OCI-LY7 (cell line): ENCODE data around the gene PTPA. TPM values are rescaled to one million over a fixed set of nuclear protein-coding genes. Genes with fewer than 3 reads are reported as not detected.

Experiments
- BruUV-seq: library from RNA; stranded (reverse); fragments of 400-500 nt; replicated peaks from 2 replicates; lab custom pipeline; 2021; lab: Mats Ljungman, UMichigan
- CTCF ChIA-PET: fragments of 300-600 bp; sonication (Branson Sonifier 250); formaldehyde crosslinking; loops from one replicate; lab custom pipeline; 2022; ENCODE audit warnings: antibody characterized with exemption; ENCODE audit not compliant: unreplicated experiment; lab: Charles Lee
- POLR2A ChIA-PET: fragments of 300-600 bp; sonication (Branson Sonifier 250); formaldehyde crosslinking; loops from one replicate; lab custom pipeline; 2022; ENCODE audit warnings: antibody characterized with exemption; lab: Charles Lee
- DNase-seq: peaks from one replicate; pipeline ENCODE4 v3.0.0-alpha.2; 2015; ENCODE audit warnings: low spot score
- H2AFZ ChIP-seq: fragments of 200-600 bp; sonication (generic), shearing (Covaris generic); 2 replicates; pipeline ENCODE4 v1.6.1; 2014; ENCODE audit warnings: mild to moderate bottlenecking, antibody characterized with exemption, low read length, moderate library complexity
- H3K27ac ChIP-seq: fragments of 200-600 bp; sonication (generic); 2 replicates; pipeline ENCODE4 v1.5.1; 2014; ENCODE audit warnings: mixed run types, low read depth, mild to moderate bottlenecking, moderate library complexity, low read length, inconsistent platforms; ENCODE audit not compliant: poor library complexity, severe bottlenecking
- H3K36me3 ChIP-seq: fragments of 200-600 bp; sonication (generic); 2 replicates; pipeline ENCODE4 v1.6.1; 2014; ENCODE audit warnings: mild to moderate bottlenecking, antibody characterized with exemption, low read length, moderate library complexity, mixed read lengths; ENCODE audit not compliant: insufficient read depth
- H3K4me1 ChIP-seq: fragments of 200-600 bp; sonication (generic); 2 replicates; pipeline ENCODE4 v1.5.1; 2014; ENCODE audit warnings: mild to moderate bottlenecking, low read length; ENCODE audit not compliant: insufficient read depth, poor library complexity, severe bottlenecking
- H3K4me2 ChIP-seq: fragments of 200-600 bp; sonication (generic); 2 replicates; pipeline ENCODE4 v1.6.1; 2014; ENCODE audit warnings: mild to moderate bottlenecking, low read length
- H3K4me3 ChIP-seq: fragments of 200-600 bp; sonication (generic); 2 replicates; pipeline ENCODE4 v1.5.1; 2014; ENCODE audit warnings: mild to moderate bottlenecking, low read depth, low read length; ENCODE audit not compliant: poor library complexity, severe bottlenecking
- H3K79me2 ChIP-seq: fragments of 200-600 bp; sonication (generic); 2 replicates; pipeline ENCODE4 v1.6.1; 2016; ENCODE audit warnings: low read depth, mild to moderate bottlenecking, low read length, moderate library complexity, mixed read lengths; ENCODE audit not compliant: insufficient read depth
- H3K9me2 ChIP-seq: fragments of 200-600 bp; sonication (generic); 2 replicates; pipeline ENCODE4 v1.6.1; 2016; ENCODE audit warnings: mild to moderate bottlenecking, low read length, mixed read lengths; ENCODE audit not compliant: insufficient read depth
- H3K9me3 ChIP-seq: fragments of 200-600 bp; sonication (generic); 2 replicates; pipeline ENCODE4 v1.6.1; 2014; ENCODE audit warnings: mild to moderate bottlenecking, mixed run types, low read length, mixed read lengths
- H4K20me1 ChIP-seq: fragments of 200-600 bp; sonication (generic); 2 replicates; pipeline ENCODE4 v1.6.1; 2014; ENCODE audit warnings: mild to moderate bottlenecking, antibody characterized with exemption, low read length, moderate library complexity, mixed read lengths; ENCODE audit not compliant: insufficient read depth
- EZH2phosphoT487 ChIP-seq: fragments of 200-600 bp; sonication (generic); IDR thresholded peaks from 2 replicates; pipeline ENCODE4 v1.6.1; 2018; ENCODE audit warnings: low read depth, borderline replicate concordance, mild to moderate bottlenecking, mixed run types, antibody characterized with exemption, low read length, moderate library complexity, mixed read lengths
- intact Hi-C: fragments of 100-400 bp; cut with micrococcal nuclease; formaldehyde crosslinking; loops from one replicate; pipeline ENCODE4 v1.10.0; 2022; ENCODE audit not compliant: unreplicated experiment
- total RNA-seq, 2 experiments: library from RNA; depleted of rRNA in 1 of 2; stranded (reverse); fragments of >200 nt in 1 of 2; shearing (Covaris generic) in 1 of 2; gene quantifications; 2 replicates each; pipeline ENCODE4 v1.2.3, GENCODE V29; 2014 to 2022
- TF ChIP-seq, protein P1 (sequence below): fragments of 200-600 bp; sonication (generic); conservative IDR thresholded peaks from 2 replicates; pipeline ENCODE4 v1.5.1; 2014; ENCODE audit warnings: mild to moderate bottlenecking, antibody characterized with exemption, low read length, moderate library complexity, mixed read lengths

The PTPA gene
- total RNA-seq, 2 experiments from 2014 or later, result 106 to 111 TPM

DNA sequence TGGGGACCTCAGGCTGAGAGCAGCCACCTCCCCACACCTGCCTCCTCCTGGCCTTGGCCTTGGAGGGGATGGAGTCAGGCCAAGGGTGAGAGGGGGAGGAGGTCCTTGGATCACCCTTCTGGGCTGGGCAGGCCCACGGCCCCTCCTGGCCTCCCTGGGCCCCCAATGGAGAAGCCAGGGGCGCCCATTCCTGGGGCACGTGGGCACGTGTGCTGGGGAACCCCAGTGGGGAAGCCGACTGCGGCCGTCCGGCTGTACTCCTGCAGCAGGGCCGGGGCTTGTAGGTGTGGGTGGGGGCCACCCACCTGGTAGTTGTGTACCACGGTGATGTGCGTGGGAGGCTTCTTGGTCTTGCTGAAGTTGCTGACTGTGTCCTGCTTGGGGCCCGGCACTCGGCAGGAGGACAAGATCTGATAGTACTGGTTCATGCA, 9.1 kb upstream of the PTPA start:
- Histone ChIP-seq H2AFZ (no peak overlapping the region), H3K4me1 (no peaks in the 10 kb centered on the region), H3K79me2 (no peaks in the 10 kb centered on the region), H4K20me1 (no peaks in the 10 kb centered on the region), H3K4me3 (no peak overlapping the region), H3K27ac (no peak overlapping the region), H3K4me2 (no peak overlapping the region), H3K9me3 (no peaks in the 10 kb centered on the region), H3K9me2 (no peaks in the 10 kb centered on the region), H3K36me3 (no peaks in the 10 kb centered on the region)
- ChIA-PET POLR2A (no interaction called here), CTCF (no interaction called here)
- BruUV-seq, result no TSS peak
- no peak for TF ChIP-seq EZH2phosphoT487
- TF ChIP-seq, protein P1, sequence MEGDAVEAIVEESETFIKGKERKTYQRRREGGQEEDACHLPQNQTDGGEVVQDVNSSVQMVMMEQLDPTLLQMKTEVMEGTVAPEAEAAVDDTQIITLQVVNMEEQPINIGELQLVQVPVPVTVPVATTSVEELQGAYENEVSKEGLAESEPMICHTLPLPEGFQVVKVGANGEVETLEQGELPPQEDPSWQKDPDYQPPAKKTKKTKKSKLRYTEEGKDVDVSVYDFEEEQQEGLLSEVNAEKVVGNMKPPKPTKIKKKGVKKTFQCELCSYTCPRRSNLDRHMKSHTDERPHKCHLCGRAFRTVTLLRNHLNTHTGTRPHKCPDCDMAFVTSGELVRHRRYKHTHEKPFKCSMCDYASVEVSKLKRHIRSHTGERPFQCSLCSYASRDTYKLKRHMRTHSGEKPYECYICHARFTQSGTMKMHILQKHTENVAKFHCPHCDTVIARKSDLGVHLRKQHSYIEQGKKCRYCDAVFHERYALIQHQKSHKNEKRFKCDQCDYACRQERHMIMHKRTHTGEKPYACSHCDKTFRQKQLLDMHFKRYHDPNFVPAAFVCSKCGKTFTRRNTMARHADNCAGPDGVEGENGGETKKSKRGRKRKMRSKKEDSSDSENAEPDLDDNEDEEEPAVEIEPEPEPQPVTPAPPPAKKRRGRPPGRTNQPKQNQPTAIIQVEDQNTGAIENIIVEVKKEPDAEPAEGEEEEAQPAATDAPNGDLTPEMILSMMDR, result no peak
- intact Hi-C loops, result no loop called here
- no peak for DNase-seq

DNA sequence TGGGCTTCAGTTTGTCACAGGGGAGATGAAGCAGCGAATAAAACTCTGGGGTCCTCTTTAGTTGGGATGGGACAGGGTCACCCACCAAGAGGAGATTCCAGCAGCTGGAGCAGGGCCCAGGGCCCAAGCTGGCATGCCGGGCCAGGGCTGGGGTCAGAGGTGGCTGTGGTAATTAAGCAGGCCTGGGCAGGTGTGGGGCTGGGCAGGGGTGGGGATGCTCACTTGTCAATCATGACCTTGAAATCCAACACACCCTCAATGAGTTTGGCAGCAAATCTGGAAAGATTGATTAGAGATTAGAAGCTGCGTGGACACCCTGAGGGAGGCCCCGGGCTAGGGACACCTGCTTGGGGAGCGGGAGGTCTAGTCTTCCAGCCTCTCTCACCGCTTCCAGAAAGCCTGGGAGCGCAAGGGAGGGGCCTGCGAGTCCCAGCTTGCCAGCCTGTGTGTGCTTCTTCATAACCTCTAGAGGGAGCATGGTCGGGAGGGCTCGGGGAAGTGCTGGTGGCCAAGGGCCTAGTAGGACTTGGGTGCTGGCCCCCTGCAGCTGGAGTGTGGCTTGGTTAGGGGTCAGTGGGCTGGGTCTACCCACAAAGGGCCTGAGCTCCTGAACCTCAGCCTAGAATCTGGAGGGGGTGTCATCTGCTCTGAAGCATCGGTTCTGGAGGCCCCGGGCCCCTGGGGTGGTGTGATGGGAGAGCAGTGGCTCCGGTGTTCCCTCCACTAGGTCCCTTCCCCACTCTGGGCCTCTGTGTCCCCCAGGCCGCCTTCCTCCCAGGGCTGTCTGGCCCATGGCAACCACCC, 8.2 kb upstream of the PTPA start:
- H3K4me2 ChIP-seq, result no peak overlapping the region
- no peaks in the 10 kb centered on the region for H3K4me1 ChIP-seq
- ChIA-PET POLR2A (no interaction called here), CTCF (interaction anchor here (0.5 to 0.6 kb wide), 2 partner anchors 38 to 444 kb away, joined by 3 to 5 read pairs; no protein-coding TSS in a partner anchor)
- intact Hi-C loops, result no loop called here
- no peak overlapping the region for H3K4me3 ChIP-seq
- no peaks in the 10 kb centered on the region for H3K9me3 ChIP-seq
- no peak overlapping the region for H2AFZ ChIP-seq
- H3K27ac ChIP-seq, result no peak overlapping the region
- peak; percentile 63 for DNase-seq
- BruUV-seq, result no TSS peak
- TF ChIP-seq, protein P1, result peak; percentile 76
- no peak for TF ChIP-seq EZH2phosphoT487
- no peaks in the 10 kb centered on the region for H3K79me2 ChIP-seq
- no peaks in the 10 kb centered on the region for H4K20me1 ChIP-seq
- H3K36me3 ChIP-seq, result no peaks in the 10 kb centered on the region
- no peaks in the 10 kb centered on the region for H3K9me2 ChIP-seq

DNA sequence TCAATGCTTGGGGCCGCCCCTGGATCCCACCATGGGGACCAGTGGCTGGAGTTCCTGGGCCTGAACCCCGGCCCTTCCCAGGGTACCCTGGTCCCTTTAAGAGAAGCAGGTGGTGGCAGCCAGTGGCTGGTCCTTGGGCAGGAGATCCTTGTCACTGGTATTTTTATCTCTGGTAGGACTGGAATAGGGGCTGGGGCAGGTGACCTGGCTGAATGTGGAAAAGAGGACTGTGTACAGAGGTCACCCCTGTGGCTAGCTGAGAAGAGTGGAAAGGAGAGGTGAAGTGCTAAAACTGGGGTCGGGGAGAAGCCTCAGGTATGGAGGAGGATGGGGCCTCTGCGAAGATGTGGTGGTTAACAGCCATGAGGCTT, 7.6 kb upstream of the PTPA start:
- POLR2A ChIA-PET, result interaction anchor here (0.6 kb wide), 1 partner anchor 53 kb away, joined by 7 read pairs; no protein-coding TSS in a partner anchor
- Histone ChIP-seq H3K27ac (no peak overlapping the region), H3K4me2 (no peak overlapping the region), H3K9me2 (no peaks in the 10 kb centered on the region), H3K4me1 (no peaks in the 10 kb centered on the region), H2AFZ (no peak overlapping the region), H3K9me3 (no peaks in the 10 kb centered on the region), H3K4me3 (no peak overlapping the region), H3K36me3 (no peaks in the 10 kb centered on the region), H4K20me1 (no peaks in the 10 kb centered on the region), H3K79me2 (no peaks in the 10 kb centered on the region)
- intact Hi-C loops, result no loop called here
- CTCF ChIA-PET, result interaction anchor here (0.6 kb wide), 1 partner anchor 445 kb away, joined by 5 read pairs; no protein-coding TSS in a partner anchor
- no peak for DNase-seq
- no TSS peak for BruUV-seq
- TF ChIP-seq EZH2phosphoT487, result no peak
- TF ChIP-seq, protein P1, result no peak
